Lung (tissue), 12 donors: ENCODE data around the gene TSEN34. TPM values are rescaled to one million over a fixed set of nuclear protein-coding genes. Genes with fewer than 3 reads are reported as not detected.
A peak's percentile ranks its signal among the peaks of the same experiment; 100 is the strongest.
"Not testable (repeated sequence)": the region's sequence is repeated elsewhere in the genome, so short reads cannot be mapped to it uniquely, and the experiment has no call there.

Source experiments
- ATAC-seq: fragments of 200-7000 bp; cut with Tn5 transposase; one replicate; pipeline ENCODE4 v1.9.1; 2020; ENCODE audit warnings: moderate number of reproducible peaks; ENCODE audit not compliant: insufficient read depth, low FRiP score
- DNase-seq, 3 donors: peaks; one replicate each; pipeline ENCODE4 v3.0.0-alpha.2; 2013 to 2017
- H3K27ac ChIP-seq, 2 donors: one replicate each; pipeline ENCODE4 v1.5.1; 2013; ENCODE audit warnings: mild to moderate bottlenecking in 2 of 2, moderate library complexity in 2 of 2, control low read depth in 1 of 2, inconsistent platforms in 1 of 2, low read depth in 1 of 2, low read length in 1 of 2
- H3K27me3 ChIP-seq, 3 donors: one replicate each; pipeline ENCODE4 v1.5.1; 2013; ENCODE audit warnings: low read length in 2 of 3; ENCODE audit not compliant: control insufficient read depth in 3 of 3, insufficient read depth in 3 of 3
- H3K36me3 ChIP-seq, 4 donors: one replicate each; pipeline ENCODE4 v1.5.1; 2013; ENCODE audit warnings: low read length in 4 of 4, mild to moderate bottlenecking in 1 of 4, moderate library complexity in 1 of 4; ENCODE audit not compliant: control insufficient read depth in 4 of 4, insufficient read depth in 4 of 4
- H3K4me1 ChIP-seq, 5 donors: one replicate each; pipeline ENCODE4 v1.5.1; 2013; ENCODE audit warnings: low read length in 5 of 5, mild to moderate bottlenecking in 2 of 5, moderate library complexity in 1 of 5; ENCODE audit not compliant: control insufficient read depth in 5 of 5, insufficient read depth in 5 of 5
- H3K4me3 ChIP-seq: one replicate; pipeline ENCODE4 v1.5.1; 2013; ENCODE audit warnings: mild to moderate bottlenecking, control low read depth, moderate library complexity
- H3K9ac ChIP-seq, 2 donors: one replicate each; pipeline ENCODE4 v1.5.1; 2013; ENCODE audit warnings: low read length in 2 of 2, control low read depth in 1 of 2; ENCODE audit not compliant: insufficient read depth in 1 of 2
- H3K9me3 ChIP-seq, 4 donors: one replicate each; pipeline ENCODE4 v1.5.1; 2013; ENCODE audit warnings: low read length in 3 of 4, mild to moderate bottlenecking in 1 of 4, moderate library complexity in 1 of 4; ENCODE audit not compliant: control insufficient read depth in 4 of 4, insufficient read depth in 3 of 4
- CTCF ChIP-seq: IDR thresholded peaks from 2 replicates; pipeline ENCODE4 v1.5.1; 2012; ENCODE audit warnings: mild to moderate bottlenecking; ENCODE audit errors: control extremely low read depth, extremely low read depth
- WGBS, 2 donors: extraction: QIAGEN DNeasy Blood & Tissue Kit; methylation state at CpG; one replicate each; pipeline ENCODE4 v1.1.7; 2013; 5-methylcytosine and 5-hydroxymethylcytosine counted together
- polyA plus RNA-seq, 2 donors: library from polyadenylated mRNA; stranded (reverse); fragments of 200-250 nt; gene quantifications; one replicate each; pipeline ENCODE4 v1.2.1, GENCODE V29; 2013
- total RNA-seq, 2 donors: library from RNA; depleted of rRNA in 1 of 2; stranded (reverse); fragments of >200 nt in 1 of 2; gene quantifications; one replicate each; pipeline ENCODE4 v1.2.1, GENCODE V29; 2014 to 2021
- donor health status: control.
- donor health status: control.
- donor health status: Bipolar disorder and iron deficiency.
- donor health status: healthy.
- donor health status: DM: yes; HTN: yes; CAD: no.

The TSEN34 gene
- total and polyA plus RNA-seq, 4 donors = 38.0 to 102 (median 55.2) TPM

GRCh38 chr19:54209811-54210494 lies 18.8 kb downstream of the TSEN34 start:
- no peak for TF ChIP-seq CTCF
- peaks cover 3 to 42% (median 23%) of the 10 kb centered on the region in 5 donors for H3K4me1 ChIP-seq
- ATAC-seq (peak; percentile 45), DNase-seq (peak; percentile 96 to 98 (median 98))
- peak overlapping the region; percentile 67 to 97 for H3K27ac ChIP-seq
- peak overlapping the region in 1 of 2 donors; percentile 43 for H3K9ac ChIP-seq
- 10 to 20% methylated on average over 10 of the region's 10 CpGs for WGBS, 2 donors
- no peaks in the 10 kb centered on the region for H3K9me3 ChIP-seq
- no peaks in the 10 kb centered on the region for H3K27me3 ChIP-seq
- no peak overlapping the region for H3K4me3 ChIP-seq
- peaks cover 12 to 31% (median 19%) of the 10 kb centered on the region in 4 donors for H3K36me3 ChIP-seq

- peak overlapping the region in 1 of 2 donors; percentile 23 for H3K9ac ChIP-seq
- no peak for TF ChIP-seq CTCF
- ATAC-seq (no peak), DNase-seq (no peak)
- no peaks in the 10 kb centered on the region for H3K27me3 ChIP-seq
- no peak overlapping the region for H3K4me3 ChIP-seq
- H3K9me3 ChIP-seq = no peaks in the 10 kb centered on the region
- H3K36me3 ChIP-seq = peaks cover 10 to 22% (median 10%) of the 10 kb centered on the region in 4 donors
- H3K4me1 ChIP-seq = peaks cover 3 to 42% (median 23%) of the 10 kb centered on the region in 5 donors
- peak overlapping the region in 1 of 2 donors; percentile 89 for H3K27ac ChIP-seq
- WGBS, 2 donors = 73% methylated on average over 12 of the region's 12 CpGs
Observed at GRCh38 chr19:54211235-54211634, 20.1 kb downstream of the TSEN34 start.

- H3K27ac ChIP-seq, H3K27me3 ChIP-seq, H3K9ac ChIP-seq, ATAC-seq, H3K36me3 ChIP-seq, H3K4me3 ChIP-seq, H3K9me3 ChIP-seq, DNase-seq: not testable (repeated sequence)
- WGBS, 2 donors = 62 to 100% methylated on average over 1 to 2 of the region's 5 CpGs
- peaks cover 3 to 21% (median 10%) of the 10 kb centered on the region in 5 donors for H3K4me1 ChIP-seq
Observed at GRCh38 chr19:54214217-54214616, 23.1 kb downstream of the TSEN34 start.

- not testable (repeated sequence) for DNase-seq, H3K9me3 ChIP-seq, ATAC-seq, H3K9ac ChIP-seq, H3K36me3 ChIP-seq, H3K27me3 ChIP-seq, H3K4me3 ChIP-seq, H3K27ac ChIP-seq
- WGBS, 2 donors = 94 to 95% methylated on average over 13 to 14 of the region's 19 CpGs
- peaks cover 0 to 15% (median 5%) of the 10 kb centered on the region in 5 donors for H3K4me1 ChIP-seq
Observed at GRCh38 chr19:54214734-54215133, 23.6 kb downstream of the TSEN34 start.
